HG03108 (cell line): Measurements from ENCODE around the gene KRTAP4-9.
"Not testable (repeated sequence)": the region's sequence is repeated elsewhere in the genome, so short reads cannot be mapped to it uniquely, and the experiment has no call there.

Experiments
- ATAC-seq: cut with Tn5 transposase; IDR thresholded peaks from one replicate; pipeline ENCODE4 v1.9.1; 2021; ENCODE audit warnings: moderate library complexity; ENCODE audit not compliant: unreplicated experiment

The KRTAP4-9 gene

GRCh38 chr17:41126412-41126811 lies 21.2 kb downstream of the KRTAP4-9 start:
- no peak for ATAC-seq

- no peak for ATAC-seq
Observed at GRCh38 chr17:41127371-41127770, 22.2 kb downstream of the KRTAP4-9 start.

GRCh38 chr17:41131979-41132378 lies 26.8 kb downstream of the KRTAP4-9 start:
- ATAC-seq: no peak

GRCh38 chr17:41133880-41134735 lies 28.9 kb downstream of the KRTAP4-9 start:
- no peak for ATAC-seq

- not testable (repeated sequence) for ATAC-seq
Observed at GRCh38 chr17:41139865-41140264, 34.7 kb downstream of the KRTAP4-9 start.

GRCh38 chr17:41140360-41141131 lies 35.4 kb downstream of the KRTAP4-9 start, which contains the start of gene KRTAP4-6:
Gene KRTAP4-6 (minus strand): TSS chr17:41140544. CDS start chr17:41140487, 57 bp downstream.
- ATAC-seq: no peak

- no peak for ATAC-seq
Observed at GRCh38 chr17:41141361-41141760, 36.2 kb downstream of the KRTAP4-9 start.

GRCh38 chr17:41144846-41145245 lies 39.7 kb downstream of the KRTAP4-9 start:
- ATAC-seq: no peak

GRCh38 chr17:41145261-41145660 lies 40.1 kb downstream of the KRTAP4-9 start:
- no peak for ATAC-seq

- no peak for ATAC-seq
Observed at GRCh38 chr17:41147531-41148204, 42.5 kb downstream of the KRTAP4-9 start.

GRCh38 chr17:41148971-41149651 lies 43.9 kb downstream of the KRTAP4-9 start:
- ATAC-seq: not testable (repeated sequence)

- no peak for ATAC-seq
Observed at GRCh38 chr17:41149652-41149985, 44.4 kb downstream of the KRTAP4-9 start, which contains the start of gene KRTAP4-5. Gene KRTAP4-5 (minus strand): TSS chr17:41149825. CDS start chr17:41149767, 58 bp downstream.

GRCh38 chr17:41150026-41150425 lies 44.8 kb downstream of the KRTAP4-9 start:
- no peak for ATAC-seq

- ATAC-seq: no peak
Observed at GRCh38 chr17:41151525-41151924, 46.3 kb downstream of the KRTAP4-9 start.

- no peak for ATAC-seq
Observed at GRCh38 chr17:41153856-41154255, 48.7 kb downstream of the KRTAP4-9 start.
